Measurements from ENCODE around the gene NSD2.

GRCh38 chr4:1903035-1903434, 31.8 kb downstream of the NSD2 start:
- TF ChIP-seq POLR2A (IDR thresholded peaks at IDR 0.05): no peak
- TF ChIP-seq, protein P1, sequence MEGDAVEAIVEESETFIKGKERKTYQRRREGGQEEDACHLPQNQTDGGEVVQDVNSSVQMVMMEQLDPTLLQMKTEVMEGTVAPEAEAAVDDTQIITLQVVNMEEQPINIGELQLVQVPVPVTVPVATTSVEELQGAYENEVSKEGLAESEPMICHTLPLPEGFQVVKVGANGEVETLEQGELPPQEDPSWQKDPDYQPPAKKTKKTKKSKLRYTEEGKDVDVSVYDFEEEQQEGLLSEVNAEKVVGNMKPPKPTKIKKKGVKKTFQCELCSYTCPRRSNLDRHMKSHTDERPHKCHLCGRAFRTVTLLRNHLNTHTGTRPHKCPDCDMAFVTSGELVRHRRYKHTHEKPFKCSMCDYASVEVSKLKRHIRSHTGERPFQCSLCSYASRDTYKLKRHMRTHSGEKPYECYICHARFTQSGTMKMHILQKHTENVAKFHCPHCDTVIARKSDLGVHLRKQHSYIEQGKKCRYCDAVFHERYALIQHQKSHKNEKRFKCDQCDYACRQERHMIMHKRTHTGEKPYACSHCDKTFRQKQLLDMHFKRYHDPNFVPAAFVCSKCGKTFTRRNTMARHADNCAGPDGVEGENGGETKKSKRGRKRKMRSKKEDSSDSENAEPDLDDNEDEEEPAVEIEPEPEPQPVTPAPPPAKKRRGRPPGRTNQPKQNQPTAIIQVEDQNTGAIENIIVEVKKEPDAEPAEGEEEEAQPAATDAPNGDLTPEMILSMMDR (IDR thresholded peaks at IDR 0.05): no peak
